GM19193 (cell line): ENCODE measurements around the gene OBSCN.

Experiments
- POLR2A ChIP-seq: IDR thresholded peaks from 4 replicates; pipeline ENCODE4 v1.6.1; 2011; ENCODE audit not compliant: insufficient read depth, insufficient read length; ENCODE audit errors: extremely low read depth

Gene OBSCN

DNA sequence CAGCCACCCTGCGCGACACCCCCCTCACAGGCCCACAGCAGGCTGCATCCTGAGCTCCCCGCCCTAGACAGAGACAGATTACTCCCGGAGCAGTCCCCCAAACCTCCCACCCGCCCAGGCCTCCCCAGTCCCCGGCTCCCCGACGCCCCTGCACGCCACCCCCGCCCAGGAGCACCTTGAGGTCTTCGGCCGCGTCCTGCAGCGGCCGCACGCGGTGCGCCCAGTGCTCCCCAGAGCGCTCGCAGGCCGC lies 198.1 kb downstream of the OBSCN start:
- TF ChIP-seq POLR2A = no peak

DNA sequence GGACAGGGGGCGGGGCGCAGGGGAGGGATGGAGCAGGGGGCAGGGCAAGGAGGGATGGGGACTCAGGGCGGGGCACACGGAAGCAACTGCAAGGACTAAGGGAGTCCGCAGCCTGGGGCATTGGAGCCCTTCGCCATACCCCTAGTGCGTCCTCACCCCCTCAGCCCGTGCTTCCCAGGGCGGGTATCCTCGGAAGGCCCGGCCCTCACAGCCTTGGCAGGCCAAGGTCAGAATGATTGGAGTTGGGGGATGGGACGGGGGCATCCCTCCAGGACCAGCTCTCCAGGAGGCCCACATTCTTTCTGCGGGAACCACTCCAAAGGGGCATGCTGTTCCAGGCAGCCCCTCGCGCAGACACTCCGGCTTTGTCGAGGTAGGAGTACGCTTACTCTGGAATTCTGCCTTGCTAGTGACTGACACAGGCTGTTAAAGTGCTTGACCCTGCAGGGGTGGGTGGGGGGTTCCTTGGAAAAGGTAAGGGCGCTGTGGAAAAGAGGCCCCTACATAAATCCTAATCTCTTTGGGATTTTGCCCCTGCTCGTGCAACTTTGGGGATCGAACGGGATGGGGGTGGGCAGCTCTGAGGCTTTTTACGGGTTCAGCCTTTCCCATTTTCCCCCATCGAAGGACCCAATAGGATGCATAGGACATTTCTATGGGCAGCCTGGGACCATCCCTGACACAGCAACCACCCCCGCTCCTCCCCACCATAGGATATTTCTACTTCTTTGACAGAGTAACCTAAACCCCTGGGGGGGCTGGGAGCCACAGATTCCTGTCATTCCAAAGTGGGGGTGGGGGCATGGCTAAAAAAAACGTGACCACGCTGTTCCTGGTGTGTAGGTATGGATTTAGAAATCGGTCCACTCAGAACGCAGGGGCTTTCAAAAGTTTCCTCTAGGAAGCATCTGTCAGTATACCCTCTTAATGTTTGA lies 199.5 kb downstream of the OBSCN start:
- TF ChIP-seq POLR2A = no peak

DNA sequence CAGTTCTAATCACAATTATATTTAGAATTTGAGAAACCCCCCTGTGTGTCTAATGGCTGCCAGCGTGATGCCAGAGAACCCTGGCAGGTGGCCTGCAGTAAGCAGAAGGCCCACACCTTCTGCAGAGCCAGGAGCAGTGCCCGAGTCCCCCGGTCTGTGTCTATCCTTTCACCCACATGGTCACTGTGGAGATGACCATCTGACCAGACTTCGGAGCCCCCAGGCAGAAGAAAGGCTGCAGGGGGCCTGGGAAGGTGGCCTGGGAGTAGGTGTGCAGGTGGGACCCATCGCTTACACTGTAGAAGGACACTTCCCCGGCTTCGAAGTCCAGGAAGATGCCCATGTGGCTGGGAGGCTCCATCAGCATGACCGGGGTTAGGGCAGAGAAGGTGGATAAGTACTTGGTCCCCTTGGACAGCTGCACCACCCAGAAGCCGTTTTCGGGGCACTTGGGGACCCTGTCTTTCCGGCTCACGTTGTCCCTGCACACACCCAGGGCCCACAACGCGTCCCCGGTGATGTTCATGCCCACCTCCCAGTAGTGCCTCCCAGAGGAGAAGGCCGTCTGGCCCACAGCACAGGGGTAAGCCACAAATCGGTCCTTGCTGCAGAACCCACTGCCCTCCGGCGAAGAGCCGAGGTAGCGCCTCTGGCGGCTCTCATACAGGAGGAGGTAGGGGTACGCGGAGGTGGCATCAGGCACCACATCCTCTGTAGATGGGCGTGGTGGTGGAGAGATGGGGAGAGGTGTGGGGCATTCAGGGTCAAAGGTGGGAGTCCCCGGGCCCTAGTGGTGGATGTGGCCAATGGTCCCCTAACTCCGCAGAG lies 200.4 kb downstream of the OBSCN start:
- no peak for TF ChIP-seq POLR2A

DNA sequence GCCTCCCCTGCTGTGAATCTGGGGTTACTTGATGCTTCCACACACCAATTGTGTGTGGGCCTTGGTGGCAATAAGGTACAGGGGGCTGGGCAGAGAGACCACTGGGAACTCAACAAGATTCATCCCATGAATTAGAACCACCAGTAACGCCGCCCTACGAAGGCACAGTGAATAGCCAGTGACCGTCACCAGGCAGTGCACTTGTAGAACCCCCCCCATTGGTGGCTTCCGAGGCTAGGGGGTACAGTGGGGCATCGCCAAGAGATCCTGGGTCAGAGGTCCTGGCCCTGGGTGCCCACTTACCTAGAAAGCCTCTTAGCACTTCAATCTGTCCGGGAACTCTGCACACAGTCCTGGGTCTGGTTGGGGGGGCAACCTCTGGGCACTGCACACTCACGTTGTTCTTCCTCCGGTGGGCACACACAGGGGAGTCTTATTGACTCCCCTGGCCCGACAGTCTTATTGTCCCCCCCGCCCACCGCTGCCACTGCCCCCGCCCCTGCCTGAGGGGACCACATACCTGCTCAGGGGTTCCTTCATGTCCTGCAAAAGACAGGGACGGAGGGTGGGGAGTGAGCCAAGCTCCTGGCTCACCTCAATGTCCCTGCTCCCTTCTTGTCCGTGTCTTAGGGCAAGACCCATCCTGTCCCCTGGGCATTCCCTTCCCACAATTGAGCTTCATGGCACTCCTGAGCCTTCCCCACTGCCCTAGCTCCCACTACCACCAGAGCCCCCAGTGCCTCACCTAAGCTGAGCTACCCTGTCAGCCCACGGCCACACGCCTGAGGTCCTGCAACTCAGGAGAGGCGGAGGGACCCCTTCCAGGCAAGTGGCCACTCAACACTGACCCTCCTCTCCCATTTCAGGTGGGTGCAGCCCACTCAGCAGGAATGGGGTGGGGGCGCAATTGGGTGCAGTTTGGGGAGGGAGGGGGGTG lies 201.3 kb downstream of the OBSCN start:
- no peak for TF ChIP-seq POLR2A

DNA sequence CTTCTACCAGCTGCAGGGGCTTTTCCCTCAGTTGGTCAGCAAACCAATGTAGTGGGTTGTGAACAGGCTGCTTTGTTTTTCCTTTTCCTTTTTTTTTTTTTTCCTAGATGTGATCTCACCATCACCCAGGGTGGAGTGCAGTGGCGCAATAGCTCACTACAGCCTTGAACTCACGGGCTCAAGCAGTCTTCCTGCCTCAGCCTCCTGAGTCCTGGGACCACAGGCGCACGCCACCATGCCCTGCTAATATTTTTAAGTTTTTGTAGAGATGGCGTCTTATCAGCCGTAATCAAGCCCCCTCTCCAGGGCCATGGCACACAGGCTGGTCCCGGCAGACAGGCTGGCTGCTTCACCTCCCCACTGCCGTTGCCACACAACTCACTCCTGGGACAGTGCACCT lies 202.2 kb downstream of the OBSCN start:
- TF ChIP-seq POLR2A = no peak

DNA sequence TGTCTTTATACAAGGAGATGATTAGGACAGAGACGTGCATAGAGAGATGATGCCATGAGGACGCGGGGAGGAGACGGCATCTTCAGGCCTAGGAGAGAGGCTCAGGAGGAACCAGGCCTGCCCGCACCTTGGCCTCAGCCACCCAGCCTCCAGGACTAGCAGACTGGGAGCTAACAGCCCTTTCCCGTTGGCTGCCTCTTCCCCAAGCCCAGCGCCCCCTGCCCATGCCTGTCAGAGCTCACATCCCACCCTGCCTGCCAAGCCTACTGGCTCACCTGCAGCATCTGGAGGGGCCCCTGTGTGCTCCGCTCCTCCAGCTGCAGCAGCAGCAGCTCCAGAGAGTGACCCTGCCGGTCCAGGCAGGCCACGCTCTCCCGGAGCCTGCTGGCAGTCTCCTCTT lies 202.8 kb downstream of the OBSCN start:
- TF ChIP-seq POLR2A = no peak

DNA sequence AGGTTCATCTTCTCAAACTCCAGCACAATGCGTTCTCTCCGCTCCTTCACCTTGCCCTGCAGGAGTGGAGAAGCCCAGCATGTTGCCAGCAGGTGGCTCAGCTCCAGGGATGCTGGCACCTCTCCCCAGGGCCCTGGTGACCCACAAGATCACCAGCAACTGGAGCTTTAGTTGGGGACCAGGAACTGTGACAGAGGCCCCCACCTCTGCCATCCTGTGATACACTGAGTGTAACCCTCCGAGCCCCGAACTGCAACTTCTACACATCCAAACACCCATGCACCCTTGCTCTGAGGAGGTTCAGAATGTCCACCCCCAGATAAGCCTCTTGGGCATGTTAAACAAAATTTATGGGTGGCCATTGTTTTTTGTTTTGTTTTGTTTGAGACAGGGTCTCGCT lies 203.3 kb downstream of the OBSCN start:
- no peak for TF ChIP-seq POLR2A

DNA sequence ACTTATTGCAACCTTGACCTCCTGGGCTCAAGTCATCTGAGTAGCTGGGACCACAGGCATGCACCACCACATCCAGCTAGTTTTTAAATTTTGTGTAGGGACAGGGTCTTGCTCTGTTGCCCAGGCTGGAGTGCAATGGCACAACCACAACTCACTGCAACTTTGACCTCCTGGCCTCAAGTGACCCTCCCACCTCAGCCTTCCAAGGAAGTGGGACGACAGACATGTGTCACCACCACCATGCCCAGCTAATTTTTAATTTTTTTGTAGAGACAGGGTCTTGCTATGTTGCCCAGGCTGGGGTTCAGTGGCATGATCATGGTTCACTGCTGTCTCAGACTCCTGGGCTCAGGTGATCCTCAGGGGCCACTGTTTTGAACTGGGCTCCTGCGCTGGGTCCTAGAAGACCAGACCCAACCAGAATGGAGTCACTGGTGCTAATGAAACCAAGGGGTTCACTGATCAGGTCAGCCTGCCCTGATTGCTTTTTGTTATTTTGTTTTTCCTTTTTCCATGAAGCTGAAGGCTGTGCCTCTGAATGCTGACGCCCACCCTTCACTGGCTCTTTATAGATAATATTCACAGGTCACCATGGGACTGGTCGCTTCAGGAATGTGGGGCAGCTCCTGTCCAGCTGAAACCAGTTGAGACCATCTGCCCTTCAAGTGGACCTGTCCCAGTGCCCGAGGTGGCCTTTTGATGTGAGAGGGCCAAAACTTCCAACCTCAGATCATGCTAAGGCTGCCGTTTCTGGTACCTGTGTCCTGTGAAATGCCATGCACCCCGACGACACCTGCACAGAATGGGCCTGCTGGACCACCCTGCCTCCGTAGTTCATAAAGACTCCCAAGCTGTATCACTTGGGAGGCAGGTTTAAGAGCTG lies 203.9 kb downstream of the OBSCN start:
- no peak for TF ChIP-seq POLR2A

DNA sequence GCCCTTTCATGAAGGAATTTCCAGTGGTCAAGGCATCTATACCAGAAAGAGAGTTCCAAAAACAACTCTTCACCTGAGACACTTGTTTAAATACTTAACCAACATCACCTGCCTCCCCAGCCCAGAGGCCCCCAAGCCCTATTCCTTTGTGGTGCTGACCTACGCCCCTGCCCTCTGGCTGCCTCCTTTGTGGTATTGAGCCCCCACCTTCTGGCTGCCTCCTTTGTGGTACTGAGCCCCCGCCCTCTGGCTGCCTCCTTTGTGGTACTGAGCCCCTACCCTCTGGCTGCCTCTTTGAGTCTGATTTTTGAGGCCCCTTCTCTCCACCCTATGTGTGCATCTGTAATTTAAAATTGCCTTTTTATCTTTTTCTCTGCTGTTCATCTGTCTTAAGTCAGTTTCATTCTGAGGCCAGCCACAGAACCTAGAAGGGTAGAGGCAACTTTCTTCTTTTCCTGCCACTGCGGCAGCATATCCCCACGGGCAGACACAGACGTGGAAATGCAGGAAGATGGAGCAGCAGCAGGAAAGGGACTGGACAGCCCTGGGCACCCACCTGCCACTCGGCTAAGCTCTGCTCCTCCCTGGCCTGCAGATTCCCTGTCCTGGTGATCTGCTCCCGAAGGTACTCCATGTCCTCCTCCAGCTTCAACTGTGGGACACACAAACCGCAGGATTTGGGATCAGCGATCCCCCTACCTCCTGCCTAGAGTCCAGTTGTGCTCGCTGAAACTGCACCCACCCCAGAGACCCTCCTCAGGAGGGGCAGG lies 205.6 kb downstream of the OBSCN start:
- TF ChIP-seq POLR2A = no peak

DNA sequence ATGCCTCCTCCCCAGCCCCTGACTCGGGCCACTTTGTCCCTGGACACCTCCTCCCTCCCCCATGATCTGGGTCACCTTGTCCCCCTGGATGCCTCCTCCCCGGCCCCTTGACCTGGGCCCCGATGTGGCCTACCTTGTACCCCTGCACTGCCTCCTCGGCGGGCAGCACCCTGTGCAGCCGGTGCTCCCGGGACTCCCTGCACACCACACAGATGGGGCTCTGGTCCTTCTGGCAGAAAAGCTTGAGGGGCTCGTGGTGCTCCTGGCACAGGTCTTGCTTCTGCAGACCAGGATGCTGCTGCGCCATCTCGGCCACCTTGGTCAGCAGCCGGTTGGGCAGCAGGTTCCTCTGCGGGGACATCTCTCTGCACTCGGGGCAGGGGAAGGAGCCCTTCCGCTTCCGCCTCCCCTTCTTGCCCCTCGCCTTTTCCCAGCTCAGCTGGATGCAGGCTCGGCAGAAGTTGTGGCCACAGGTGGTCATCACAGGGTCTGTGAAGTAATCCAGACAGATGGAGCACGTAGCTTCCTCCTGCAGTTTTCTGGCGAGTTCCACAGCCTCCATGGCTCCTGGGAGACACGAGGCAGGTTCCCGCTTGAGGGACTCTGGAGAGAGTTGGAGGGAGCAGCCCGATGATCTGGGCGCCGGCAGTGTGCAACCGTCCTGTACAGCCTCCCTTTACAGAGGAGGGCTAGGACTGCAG lies 206.8 kb downstream of the OBSCN start:
- no peak for TF ChIP-seq POLR2A

DNA sequence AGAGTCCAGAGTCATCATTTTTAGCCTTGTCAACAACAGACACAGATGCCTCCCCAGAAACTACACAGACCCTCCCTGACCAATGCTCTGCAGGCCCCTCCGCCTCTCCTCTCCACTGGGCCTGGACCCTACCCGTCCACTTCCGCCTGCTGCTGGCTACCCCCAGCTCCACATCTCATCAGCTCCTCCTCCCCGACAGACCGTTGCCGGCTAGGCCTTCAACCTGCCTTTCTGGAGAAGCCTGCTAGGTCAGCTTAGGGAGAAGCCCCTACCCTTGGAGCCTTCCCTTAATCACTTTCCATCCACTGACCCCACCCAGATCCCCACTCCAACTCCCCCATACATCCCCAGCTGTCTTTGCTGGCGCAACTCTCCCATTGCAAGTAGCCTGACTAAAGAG lies 207.4 kb downstream of the OBSCN start:
- TF ChIP-seq POLR2A = no peak

DNA sequence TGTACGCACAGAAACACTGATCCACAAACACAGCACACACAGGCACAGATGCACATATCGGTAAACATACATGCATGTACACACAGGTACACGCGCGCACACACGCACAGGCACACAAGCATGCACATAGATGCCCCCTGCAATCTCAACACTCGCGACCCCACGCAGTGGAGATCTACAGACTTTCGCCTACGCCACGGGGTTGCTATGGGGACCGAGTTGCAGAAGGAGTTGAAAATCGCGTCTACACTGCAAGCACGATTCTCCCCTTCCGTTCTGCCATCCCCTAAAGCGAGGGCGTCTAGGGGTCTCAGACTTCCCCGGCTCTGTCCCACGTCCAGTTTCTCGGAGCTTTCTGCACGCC lies 208.0 kb downstream of the OBSCN start:
- TF ChIP-seq POLR2A = no peak

DNA sequence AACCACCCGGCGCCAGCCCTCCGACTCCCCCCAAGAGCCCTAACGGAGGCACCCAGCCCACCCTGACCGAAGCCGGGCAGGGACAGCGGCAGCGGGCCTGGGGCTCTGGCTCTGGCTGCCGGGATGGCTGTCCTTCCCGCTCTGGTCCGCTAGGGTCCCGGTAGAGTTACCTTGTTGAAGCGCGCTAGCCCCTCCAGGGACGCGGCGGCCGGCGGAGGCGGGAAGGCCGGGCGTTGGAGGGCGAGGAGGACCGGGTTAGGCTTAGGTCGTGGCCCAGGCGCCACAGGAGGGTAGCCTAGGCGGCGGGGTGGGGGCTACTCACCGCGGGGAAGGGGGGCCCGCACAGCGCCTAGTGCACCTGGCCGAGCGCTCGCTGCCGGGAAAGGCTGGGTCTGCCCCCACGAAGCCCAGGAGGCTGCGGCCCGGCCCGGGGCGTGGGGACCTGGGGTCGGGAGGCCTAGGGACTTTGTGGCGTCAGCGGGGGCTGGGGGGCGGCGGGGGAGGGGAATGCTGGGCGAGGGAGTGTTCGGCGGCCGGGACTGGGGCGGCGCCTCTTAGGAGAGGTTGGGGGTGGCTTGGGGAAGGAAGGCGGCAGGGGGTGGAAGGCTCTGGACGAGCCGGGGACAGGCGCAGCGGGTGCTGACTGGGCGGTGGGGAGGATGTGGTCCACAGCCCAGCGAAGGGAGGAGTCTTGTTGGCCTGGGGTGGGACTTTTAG lies 208.5 kb downstream of the OBSCN start, which contains the start of gene TRIM17:
TSS of gene TRIM17 (minus strand) at position 645 of the 717 bp plus-strand sequence. CDS start 1,789 bp downstream, outside the sequence.
- no peak for TF ChIP-seq POLR2A

DNA sequence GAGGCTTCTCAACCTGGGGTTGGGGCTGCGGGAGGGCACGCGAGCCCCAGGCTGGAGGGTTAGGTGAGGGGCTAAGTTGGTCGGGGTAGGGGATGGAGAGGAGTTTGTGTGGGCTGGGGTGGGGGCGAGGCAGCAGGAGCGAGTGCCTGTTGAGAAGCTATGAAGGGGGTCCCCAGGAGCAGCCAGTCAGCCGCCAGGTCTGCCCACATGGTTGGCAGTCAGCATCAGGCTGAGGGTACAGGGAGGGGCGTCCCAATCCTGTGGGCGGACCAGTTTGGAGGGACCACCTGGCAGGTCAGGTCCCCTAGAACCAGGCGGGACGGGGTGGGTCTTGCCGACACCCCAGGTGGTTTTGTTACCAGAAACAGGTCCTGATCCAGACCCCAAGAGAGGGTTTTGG lies 209.2 kb downstream of the OBSCN start:
- no peak for TF ChIP-seq POLR2A
